ENCODE measurements around the gene ALLC.
"Not testable (repeated sequence)": the region's sequence is repeated elsewhere in the genome, so short reads cannot be mapped to it uniquely, and the experiment has no call there.

The ALLC gene

DNA sequence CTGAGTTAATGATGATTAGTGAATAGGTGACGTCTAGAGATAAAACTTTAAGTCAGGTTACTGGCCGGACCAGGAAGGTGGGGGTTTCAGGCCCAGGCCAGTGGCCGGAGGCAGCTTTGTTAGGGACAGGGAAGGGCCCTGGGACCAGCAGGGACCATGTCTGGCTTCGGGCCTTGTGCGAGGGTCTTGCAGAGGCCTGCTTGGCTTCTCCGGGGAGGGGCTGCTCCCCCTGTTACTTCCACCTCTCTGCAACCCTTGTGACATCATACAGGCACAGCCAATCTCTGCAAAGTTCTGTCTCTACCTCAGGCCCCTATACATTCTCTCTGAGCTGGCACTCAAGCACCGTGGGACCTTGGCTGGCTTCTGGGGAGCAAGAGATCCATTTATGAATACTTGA lies at the start of gene ALLC:
ALLC (plus strand) TSS at position 320 of the 400 bp plus-strand sequence. CDS start 12,958 bp downstream, outside the sequence.
- no peak for DNase-seq

DNA sequence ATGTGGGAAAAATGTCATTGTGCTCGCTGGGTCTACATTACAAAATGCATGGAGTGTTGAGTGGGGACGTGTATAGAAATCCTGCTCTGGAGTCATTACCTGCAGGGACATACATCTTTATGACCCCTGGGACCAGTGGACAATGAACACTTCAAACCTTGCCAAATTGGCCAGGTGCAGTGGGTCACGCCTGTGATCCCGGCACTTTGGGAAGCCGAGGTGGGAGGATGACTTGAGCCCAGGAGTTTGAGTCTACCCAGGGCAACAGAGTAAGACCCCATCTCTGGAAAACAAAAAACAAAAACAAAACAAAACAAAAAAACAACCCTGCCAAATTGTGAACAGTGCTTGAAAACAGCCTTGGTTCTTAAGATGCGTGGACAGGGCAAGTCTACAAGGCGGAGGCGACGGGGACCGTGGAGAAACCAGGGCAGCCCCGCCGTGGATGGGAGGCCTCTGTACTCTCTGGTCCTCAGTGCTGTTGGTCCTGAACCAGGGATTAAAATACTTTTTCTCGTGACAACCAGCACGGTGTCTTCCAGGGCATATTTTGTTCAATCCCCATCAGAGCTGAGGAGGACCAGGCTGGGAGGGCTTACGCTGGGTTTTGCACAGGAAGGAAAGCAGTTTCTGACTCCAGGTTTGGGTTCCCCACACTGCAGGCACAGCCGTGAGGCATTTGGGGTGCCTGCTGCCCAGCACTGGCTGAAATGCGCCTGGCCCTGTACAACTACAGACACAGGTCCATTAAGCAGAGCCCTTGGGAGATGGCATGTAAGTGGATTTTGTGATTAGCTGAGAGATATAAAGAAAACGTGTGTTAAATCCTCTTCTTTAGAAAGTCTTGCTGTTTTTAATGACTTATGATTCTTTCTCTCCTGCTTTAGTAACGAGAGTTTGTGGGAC lies 49.4 kb upstream of the ALLC start:
- DNase-seq: no peak

DNA sequence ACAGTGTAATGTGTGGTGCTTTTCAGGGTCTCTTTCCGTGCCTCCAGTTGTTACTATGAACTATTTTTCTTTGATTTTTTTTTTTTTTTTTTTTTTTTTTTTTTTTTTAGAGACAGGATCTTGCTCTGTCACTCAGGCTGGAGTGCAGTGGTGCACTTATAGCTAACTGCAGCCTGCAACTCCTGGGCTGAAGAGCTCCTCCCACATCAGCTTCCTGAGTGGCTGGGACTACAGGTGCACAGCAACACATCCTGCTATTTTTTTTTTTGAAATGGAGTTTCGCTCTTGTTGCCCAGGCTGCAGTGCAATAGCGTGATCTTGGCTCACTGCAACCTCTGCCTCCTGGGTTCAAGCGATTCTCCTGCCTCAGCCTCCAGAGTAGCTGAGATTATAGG lies 48.7 kb upstream of the ALLC start:
- DNase-seq: not testable (repeated sequence)

DNA sequence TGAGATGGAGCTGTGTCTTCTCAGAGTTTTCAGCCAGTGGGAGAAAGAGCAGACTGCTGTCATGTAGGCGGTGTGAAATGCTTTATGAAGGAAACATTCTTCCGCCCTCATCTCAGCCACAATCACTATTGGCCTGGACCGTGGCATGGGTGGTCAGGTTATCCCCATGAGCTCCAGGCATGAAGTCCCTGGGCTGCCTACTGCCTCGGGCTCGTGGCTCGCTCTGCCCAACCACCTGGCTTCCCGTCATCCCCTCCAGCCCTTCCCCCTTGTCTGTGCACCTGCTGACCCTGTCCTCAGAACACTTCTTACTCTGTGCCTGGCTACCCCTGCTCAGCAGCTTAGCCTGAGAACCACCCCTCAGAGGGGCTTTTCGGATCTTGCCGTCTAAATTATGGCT lies 47.6 kb upstream of the ALLC start:
- no peak for DNase-seq

DNA sequence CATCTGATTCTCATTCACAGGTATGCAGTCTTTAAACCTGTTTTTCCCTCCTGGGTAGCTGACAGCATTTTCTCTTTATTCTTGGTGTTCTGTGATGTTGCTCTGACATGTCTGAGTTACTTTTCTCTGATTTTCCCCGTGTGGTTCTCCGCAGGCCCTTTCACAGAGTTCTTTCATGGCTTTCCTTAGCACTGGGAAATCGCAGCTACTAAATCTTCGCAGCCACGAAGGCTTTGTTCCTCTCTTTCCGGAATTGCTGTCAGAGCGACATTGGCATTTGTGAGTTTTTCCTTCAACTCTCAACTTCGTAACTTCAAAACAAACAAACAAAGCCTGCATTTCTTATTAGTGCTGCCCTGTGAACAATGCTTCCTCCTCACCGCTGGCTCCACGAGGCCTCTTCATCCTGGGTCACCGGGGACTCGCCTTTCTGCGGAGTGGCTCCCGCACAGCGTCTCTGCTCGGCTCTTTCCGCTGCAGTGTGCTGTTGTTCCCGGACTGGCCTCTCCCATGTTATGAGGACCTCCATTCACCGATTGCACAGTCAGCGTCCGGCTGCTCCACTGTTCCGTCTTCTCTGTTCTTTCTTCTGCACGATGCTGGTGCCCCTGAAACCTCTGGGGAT lies 47.0 kb upstream of the ALLC start:
- DNase-seq: no peak

DNA sequence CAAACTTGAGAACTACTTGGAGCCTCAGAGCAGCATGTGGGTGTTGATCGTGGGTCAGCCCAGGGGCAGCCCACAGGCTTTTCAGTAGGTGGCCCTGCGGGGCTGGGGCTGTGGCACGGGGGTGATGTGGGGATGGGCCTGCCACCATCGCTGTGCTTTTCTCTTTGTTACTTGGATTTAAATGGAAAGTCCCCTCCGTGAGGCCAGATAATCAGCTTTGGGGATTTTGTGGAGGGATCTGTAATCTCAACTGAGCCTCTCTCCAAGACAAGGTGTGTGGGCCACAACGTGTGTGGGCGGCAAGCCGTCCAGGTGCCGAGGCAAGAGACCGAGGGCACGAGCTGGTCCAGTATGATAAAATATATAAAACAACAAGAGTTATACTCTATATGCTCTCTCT lies 46.4 kb upstream of the ALLC start:
- no peak for DNase-seq

DNA sequence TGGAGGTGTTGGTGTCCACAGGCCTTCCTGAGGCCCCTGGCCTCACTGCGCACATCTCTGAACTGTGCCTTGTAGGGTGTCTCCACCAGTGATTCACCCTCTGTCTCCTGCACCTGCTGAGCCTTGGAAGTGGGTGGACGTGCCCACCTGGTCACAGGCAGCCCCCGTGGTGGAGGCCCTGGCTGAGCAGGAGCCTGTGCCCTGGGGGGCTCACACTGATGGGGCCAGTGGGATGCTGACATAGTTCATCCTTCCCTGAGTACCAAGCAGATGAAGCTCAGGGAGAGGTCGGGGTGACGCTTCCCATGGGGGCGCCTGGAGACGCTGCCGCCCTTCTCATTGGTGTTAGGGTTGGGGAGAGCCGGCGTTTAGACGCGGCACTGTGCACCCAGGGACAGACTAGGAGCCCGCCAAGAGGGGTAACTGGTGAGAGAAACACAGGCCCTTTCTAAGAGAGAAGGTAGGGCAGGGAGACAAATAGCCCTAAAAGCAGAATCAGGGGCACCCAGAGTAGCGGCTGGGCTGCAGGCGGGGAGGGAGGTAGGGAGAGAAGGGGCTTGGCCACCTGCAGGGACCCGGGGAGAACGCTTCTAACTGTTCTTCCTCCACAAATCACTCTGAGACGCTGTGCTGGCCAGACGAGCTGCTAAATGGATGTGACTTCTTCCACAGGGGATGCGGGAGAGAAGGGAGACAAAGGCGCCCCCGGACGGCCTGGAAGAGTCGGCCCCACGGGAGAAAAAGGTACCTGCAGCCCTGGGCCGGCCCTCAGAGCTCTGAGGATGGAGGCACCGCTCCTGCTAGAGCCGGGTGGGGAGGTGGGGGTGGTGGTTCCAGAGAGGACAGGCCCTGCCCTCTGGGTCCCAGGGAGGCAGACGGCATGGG lies 45.1 kb upstream of the ALLC start:
- no peak for DNase-seq

DNA sequence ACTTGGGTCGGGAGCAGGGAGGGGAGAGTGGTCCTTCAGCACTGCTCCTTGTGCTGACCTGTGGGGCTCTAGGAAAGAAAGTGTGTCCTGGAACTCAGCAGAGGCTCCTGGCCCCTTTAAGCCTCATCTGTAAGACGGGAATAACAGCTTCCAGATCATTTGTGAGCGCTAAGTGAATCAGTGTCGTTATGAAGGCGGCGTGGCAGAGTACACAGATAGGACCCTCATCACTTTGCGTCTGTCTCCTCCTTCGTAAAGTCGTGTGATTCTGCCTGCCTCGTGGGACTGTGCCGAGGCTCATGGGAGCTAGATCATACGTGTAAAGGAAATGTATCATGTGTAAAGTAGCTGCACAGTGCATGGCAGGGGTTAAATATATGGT lies 44.5 kb upstream of the ALLC start:
- no peak for DNase-seq

DNA sequence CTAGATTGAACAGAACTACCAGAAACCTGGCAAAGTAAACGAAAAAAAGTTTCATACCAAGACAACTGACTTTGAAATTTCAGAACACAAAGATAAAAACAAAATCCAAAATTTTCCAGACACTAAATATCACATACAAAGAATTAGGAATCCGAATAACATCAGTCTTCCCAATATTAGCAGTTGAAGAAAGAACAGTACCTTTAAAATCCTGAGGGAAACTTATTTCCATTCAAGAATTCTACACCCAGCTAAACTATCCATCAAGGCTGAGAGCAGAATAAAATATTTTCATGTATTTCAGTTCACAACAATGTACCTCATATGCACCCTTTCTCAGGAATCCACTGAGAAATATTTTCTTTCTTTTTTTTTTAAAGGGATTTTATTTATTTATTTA lies 43.3 kb upstream of the ALLC start:
- not testable (repeated sequence) for DNase-seq

DNA sequence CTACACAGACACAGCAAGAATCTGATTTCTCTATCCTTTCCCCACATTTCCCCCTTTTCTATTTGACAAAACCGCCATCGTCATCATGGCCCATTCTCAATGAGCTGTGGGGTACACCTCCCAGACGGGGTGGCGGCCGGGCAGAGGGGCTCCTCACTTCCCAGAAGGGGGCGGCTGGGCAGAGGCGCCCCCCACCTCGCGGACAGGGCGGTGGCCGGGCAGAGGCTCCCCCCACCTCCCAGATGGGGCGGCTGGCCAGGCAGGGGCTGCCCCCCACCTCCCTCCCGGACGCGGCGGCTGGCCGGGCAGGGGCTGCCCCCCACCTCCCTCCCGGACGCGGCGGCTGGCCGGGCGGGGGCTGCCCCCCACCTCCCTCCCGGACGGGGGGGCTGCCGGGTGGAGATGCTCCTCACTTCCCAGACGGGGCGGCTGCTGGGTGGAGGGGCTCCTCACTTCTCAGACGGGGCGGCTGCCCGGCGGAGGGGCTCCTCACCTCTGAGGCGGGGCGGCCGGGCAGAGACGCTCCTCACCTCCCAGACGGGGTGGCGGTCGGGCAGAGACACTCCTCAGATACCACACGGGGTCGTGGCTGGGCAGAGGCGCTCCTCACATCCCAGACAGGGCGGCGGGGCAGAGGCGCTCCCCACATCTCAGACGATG lies 42.3 kb upstream of the ALLC start:
- DNase-seq: not testable (repeated sequence)

DNA sequence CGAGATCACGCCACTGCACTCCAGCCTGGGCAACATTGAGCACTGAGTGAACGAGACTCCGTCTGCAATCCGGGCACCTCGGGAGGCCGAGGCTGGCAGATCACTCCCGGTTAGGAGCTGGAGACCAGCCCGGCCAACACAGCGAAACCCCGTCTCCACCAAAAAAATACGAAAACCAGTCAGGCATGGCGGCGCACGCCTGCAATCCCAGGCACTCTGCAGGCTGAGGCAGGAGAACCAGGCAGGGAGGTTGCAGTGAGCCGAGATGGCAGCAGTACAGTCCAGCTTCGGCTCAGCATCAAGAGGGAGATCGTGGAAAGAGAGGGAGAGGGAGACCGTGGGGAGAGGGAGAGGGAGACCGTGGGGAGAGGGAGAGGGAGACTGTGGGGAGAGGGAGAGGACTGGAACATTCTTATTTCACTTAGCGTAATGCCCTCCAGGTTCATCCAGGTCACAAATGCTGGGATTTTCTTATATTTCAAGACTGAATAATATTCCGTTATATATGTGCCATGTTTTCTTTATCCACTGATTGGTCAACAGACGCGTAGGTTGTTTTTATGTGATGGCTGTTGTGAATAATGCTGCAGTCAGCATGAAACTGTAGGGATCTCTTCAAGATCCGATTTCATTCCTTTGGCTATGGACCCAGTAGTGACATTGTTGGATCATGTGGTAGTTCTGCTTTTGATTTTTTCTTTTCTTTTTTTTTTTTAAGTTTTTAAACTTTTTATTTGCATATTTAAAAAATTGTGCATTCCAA lies 41.4 kb upstream of the ALLC start:
- not testable (repeated sequence) for DNase-seq

DNA sequence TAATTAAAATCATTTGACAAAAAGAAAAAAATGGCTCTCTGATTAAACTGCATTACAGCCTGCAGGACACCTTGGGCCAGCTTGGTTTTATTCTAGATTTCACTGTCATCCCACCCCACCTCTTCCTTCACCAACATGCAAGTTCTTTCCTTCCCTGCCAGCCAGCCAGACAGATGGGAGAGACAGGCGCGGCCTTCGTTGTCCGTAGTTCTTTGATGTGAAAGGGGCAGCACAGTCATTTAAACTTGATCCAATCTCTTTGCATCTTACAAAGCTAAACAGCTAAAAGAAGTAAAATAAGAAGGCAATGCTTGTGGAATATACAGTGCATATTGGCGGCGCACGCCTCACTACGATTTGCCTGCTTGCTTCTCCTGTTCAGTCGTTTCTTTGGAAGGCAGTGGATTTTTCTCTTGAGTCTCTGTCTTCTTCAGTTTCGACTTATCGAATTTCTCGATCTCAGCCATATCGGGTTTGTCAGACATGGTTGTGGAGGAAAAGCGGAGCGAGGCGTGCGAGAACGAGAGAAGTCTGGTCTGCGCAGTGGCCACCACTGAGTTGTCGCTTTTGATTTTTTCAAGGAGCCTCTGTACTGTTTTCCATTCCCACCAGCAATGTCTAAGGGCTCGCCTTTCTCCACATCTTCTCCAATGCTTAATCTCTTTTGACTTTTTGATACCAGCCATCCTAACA lies 40.7 kb upstream of the ALLC start:
- no peak for DNase-seq

DNA sequence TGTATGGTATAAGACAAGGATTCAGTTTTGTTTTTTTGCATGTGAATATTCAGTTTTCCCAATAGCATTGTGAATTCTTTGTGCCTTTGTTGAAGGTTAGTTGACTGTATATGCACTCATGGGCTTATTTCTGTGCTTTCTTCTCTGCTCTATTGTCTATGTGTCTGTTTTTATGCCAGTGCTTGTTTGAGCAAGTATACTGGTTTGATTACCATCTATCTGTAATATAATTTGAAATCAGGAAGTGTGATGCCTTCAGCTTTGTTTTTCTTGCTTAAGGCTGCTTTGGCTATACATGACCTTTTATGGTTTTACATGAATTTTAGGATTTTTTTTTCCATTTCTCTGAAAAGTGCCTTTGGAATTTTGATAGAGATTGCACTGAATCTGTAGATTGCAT lies 39.6 kb upstream of the ALLC start:
- DNase-seq: no peak

DNA sequence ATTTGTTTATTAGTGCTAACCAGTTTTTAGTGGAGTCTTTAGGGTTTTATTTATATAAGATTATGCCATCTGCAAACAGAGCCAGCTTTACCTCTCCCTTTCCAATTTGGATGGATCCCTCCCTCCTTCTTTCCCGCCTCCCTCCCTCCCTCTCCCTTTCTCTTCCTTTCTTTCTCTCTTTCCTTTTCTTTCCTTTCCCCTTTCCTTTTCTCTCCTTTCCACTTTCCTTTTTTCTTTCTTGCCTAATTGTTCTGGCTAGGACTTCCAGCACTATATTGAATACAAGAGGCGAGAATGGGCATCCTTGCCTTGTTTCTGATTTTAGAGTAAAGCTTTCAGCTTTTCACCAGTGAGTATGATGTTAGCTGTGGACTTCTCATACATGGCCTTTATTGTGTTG lies 39.0 kb upstream of the ALLC start:
- no peak for DNase-seq

DNA sequence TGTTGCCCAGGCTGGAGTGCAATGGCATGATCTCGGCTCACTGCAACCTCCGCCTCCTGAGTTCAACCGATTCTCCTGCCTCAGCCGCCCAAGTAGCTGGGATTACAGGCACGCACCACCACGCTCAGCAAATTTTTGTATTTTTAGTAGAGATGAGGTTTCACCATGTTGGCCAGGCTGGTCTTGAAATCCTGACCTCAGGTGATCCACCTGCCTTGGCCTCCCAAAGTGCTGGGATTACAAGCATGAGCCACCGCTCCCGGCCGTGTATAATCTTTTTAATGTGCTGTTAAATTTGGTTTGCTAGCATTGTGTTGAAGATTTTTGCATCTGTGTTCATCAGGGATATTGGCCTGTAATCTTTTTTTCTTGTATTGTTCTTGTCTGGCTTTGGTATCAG lies 38.3 kb upstream of the ALLC start:
- not testable (repeated sequence) for DNase-seq

DNA sequence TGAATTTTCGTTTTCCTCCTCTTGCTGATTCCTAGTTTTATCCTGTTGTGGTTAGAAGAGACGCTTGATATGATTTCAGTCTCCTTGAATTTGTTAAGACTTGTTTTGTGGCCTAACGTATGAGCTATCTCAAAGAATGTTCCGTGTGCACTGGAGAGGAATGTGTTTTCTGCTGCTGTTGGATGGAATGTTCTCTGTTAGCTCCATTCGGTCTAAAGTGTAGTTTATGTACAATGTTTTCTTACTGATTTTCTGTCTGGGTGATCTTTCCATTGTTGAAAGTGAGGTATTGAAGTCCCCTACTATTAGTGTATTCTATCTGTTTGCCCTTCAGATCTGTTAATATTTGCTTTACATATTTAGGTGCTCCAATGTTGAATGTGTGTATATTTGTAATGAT lies 37.2 kb upstream of the ALLC start:
- no peak for DNase-seq

DNA sequence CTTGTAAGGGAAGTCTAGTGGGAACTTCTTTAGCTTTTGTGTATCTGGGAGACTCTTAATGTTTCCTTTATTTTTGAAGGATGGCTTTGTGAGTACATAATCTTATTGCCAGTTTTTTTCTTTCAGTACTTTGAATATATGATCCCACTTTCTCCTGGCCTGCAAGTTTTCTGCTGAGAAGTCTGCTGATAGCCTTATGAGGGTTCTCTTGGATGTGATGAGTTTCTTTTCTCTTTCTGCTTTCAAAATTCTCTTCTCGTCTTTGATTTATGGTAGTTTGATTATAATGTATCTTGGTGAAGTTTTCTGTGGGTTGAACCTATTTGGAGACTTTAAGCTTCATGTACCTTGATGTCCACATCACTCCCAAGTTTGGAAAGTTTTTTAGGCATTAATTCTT lies 35.0 kb upstream of the ALLC start:
- DNase-seq: no peak

DNA sequence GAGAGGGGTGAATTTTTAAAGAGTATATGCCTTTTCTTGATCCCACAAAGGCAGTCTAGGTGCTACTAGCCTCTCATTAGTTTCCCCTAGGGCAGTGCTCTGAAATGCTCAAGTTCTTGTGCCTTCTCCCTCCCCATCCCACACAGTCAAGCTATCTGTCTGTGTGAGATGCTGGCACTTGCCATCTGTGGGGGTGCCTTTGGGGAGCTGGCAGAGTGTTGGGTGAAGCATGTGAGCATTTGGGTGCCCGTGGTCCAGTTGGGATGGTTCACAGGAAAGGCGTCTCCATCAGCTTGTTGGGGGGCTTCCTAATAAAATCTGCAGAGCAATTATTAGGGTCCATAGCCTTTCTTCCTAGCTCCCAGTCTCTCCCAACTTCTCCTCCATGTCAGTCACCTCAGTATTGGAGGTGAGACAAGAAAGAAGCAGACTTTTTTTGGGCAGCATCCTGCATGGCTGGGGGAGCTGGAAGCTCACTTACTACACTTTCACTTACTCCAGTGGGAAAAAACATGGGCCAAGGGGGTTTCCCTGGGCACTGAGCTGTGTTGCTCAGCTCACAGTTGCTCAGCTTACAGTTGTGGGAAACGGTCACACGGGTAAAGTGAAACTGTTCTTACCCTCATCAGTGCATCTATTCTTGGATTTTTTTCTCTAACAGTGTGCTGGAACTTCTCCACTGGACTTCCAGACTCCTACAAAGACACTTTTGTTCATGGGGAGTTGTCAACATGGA lies 33.8 kb upstream of the ALLC start:
- no peak for DNase-seq

DNA sequence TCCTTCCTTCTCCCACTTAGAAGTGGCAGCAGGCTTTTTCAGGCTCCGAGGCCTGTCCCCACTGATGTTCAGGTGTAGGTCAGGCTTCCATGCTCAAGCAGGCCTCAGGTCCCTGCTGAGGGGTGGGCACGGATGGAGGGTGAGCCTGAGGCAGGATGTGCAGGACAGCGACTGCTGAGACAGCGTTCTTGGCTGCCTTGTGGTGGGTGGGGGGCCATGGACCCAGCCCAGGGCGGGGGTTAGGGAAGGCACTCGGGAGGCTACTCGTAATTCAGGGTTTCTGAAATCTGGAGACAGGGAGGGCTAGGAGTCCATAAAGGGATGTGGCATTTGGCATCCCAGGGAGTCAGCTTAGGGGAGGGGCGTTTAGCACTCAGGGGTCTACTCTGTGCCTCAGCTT lies 32.8 kb upstream of the ALLC start:
- no peak for DNase-seq

DNA sequence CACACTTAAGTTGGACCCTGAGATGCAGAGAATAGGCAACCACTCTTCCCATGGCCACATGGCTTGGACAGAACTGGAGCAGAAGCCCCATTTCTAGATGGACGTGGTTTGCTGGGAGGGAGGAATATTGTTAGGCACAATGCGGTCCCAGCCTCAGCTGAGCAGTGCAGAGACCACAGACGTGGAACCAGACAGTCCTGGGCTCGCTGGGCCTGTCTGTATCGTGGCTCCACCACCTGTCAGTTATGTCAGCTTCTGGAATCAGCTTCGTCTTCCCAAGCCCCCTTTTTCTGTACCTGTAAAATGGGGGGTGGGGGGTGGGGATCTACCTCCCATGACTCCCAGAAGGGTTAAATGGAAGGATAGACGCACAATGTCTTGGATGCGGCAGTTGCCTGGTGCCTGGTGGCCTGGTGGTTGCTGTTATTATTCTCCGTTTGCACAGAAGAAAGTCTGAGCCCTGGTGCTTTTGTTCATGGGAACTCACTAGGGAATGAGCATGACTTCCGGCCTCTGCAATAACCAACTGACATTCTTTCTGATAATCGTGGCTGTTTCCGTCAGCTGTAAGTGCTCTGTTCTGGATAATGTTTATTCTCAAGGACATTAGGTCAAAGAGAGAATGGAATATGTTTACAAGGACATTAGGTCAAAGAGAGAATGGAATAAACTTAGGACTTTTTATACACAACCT lies 31.7 kb upstream of the ALLC start:
- DNase-seq: no peak
